GM23338 (cell line): ENCODE data around the gene CCDC150. TPM values are rescaled to one million over a fixed set of nuclear protein-coding genes. Genes with fewer than 3 reads are reported as not detected.

Experiments used
- ATAC-seq: fragments of 200-7000 bp; cut with Tn5 transposase; 3 replicates; pipeline ENCODE4 v1.9.1; 2020
- DNase-seq: peaks from one replicate; pipeline ENCODE4 v3.0.0-alpha.2; 2015; ENCODE audit warnings: low spot score
- H2AFZ ChIP-seq: fragments of 200-600 bp; sonication (generic); 2 replicates; pipeline ENCODE4 v1.8.0; 2016; ENCODE audit warnings: antibody characterized with exemption, mild to moderate bottlenecking, moderate library complexity
- H3F3A ChIP-seq: fragments of 200-600 bp; sonication (generic); replicated peaks from 2 replicates; pipeline ENCODE4 v1.8.0; 2017; ENCODE audit warnings: antibody characterized with exemption, mixed run types, low read depth
- H3K27ac ChIP-seq: fragments of 200-600 bp; sonication (generic); 2 replicates; pipeline ENCODE4 v1.6.1; 2016; ENCODE audit warnings: low read depth
- H3K27me3 ChIP-seq: fragments of 200-600 bp; sonication (generic); 2 replicates; pipeline ENCODE4 v1.8.0; 2016; ENCODE audit warnings: mild to moderate bottlenecking, mixed run types, moderate library complexity; ENCODE audit not compliant: insufficient read depth
- H3K36me3 ChIP-seq: fragments of 200-600 bp; sonication (generic); 2 replicates; pipeline ENCODE4 v1.8.0; 2016; ENCODE audit warnings: mild to moderate bottlenecking; ENCODE audit not compliant: insufficient read depth
- H3K4me1 ChIP-seq: fragments of 200-600 bp; sonication (generic); 2 replicates; pipeline ENCODE4 v1.8.0; 2016; ENCODE audit warnings: mild to moderate bottlenecking, moderate library complexity; ENCODE audit not compliant: insufficient read depth
- H3K4me2 ChIP-seq: fragments of 200-600 bp; sonication (generic); 2 replicates; pipeline ENCODE4 v1.7.1; 2017; ENCODE audit warnings: mixed run types
- H3K4me3 ChIP-seq: fragments of 200-600 bp; sonication (generic); 2 replicates; pipeline ENCODE4 v1.6.1; 2016; ENCODE audit warnings: mixed run types
- H3K79me2 ChIP-seq: fragments of 200-600 bp; sonication (generic); replicated peaks from 2 replicates; pipeline ENCODE4 v1.8.0; 2017; ENCODE audit warnings: mild to moderate bottlenecking; ENCODE audit not compliant: insufficient read depth
- H3K9me2 ChIP-seq: fragments of 200-600 bp; sonication (generic); 2 replicates; pipeline ENCODE4 v1.8.0; 2017; ENCODE audit not compliant: insufficient read depth
- H4K20me1 ChIP-seq: fragments of 200-600 bp; sonication (generic); replicated peaks from 2 replicates; pipeline ENCODE4 v1.8.0; 2017; ENCODE audit warnings: mild to moderate bottlenecking; ENCODE audit not compliant: insufficient read depth
- H3K27ac Mint-ChIP-seq: 2 replicates; pipeline ENCODE4 v1.8.0; 2020; ENCODE audit warnings: inconsistent platforms, mild to moderate bottlenecking, moderate library complexity, mixed read lengths
- H3K27me3 Mint-ChIP-seq: 3 replicates; pipeline ENCODE4 v1.8.0; 2022; ENCODE audit warnings: low read depth, mild to moderate bottlenecking, moderate library complexity, mixed read lengths, inconsistent platforms; ENCODE audit not compliant: insufficient read depth, poor library complexity
- H3K36me3 Mint-ChIP-seq: 3 replicates; pipeline ENCODE4 v1.8.0; 2021; ENCODE audit warnings: low read depth, mild to moderate bottlenecking, inconsistent platforms, moderate library complexity, mixed read lengths
- H3K4me1 Mint-ChIP-seq: 3 replicates; pipeline ENCODE4 v1.8.0; 2020; ENCODE audit warnings: mild to moderate bottlenecking, inconsistent platforms, mixed read lengths
- H3K4me3 Mint-ChIP-seq: 3 replicates; pipeline ENCODE4 v1.8.0; 2021; ENCODE audit warnings: moderate library complexity, mild to moderate bottlenecking, inconsistent platforms, mixed read lengths
- H3K9me3 Mint-ChIP-seq: 3 replicates; pipeline ENCODE4 v1.8.0; 2020; ENCODE audit warnings: moderate library complexity, mild to moderate bottlenecking, inconsistent platforms, mixed read lengths
- CREB1 ChIP-seq: fragments of 250-450 bp; sonication (Bioruptor Pico); IDR thresholded peaks from 2 replicates; pipeline ENCODE4 v1.5.0; 2020; ENCODE audit warnings: low read depth, mild to moderate bottlenecking, moderate library complexity
- CTCF ChIP-seq, 2 experiments: fragments of 200-600 bp in 1 of 2; sonication (generic) in 1 of 2; conservative IDR thresholded peaks; 2 replicates each; pipeline versions ENCODE4 v1.5.1 to v1.6.1; 2016 to 2017; ENCODE audit warnings: antibody characterized with exemption in 2 of 2, low read depth in 2 of 2, mild to moderate bottlenecking in 2 of 2, moderate library complexity in 1 of 2
- ETS1 ChIP-seq: IDR thresholded peaks from 2 replicates; pipeline ENCODE4 v1.6.1; 2016; ENCODE audit warnings: antibody characterized with exemption
- EZH2 ChIP-seq: fragments of 200-600 bp; sonication (generic); IDR thresholded peaks from one replicate; pipeline ENCODE4 v1.8.0; 2017; ENCODE audit warnings: antibody characterized with exemption, mild to moderate bottlenecking, low read depth; ENCODE audit not compliant: unreplicated experiment
- EZH2phosphoT487 ChIP-seq: fragments of 200-600 bp; sonication (generic); IDR thresholded peaks from one replicate; pipeline ENCODE4 v1.8.1; 2018; ENCODE audit warnings: antibody characterized with exemption; ENCODE audit not compliant: unreplicated experiment
- JUNB ChIP-seq: IDR thresholded peaks from one replicate; pipeline ENCODE4 v1.6.1; 2016; ENCODE audit warnings: antibody characterized with exemption; ENCODE audit not compliant: unreplicated experiment
- NANOG ChIP-seq: IDR thresholded peaks from 2 replicates; pipeline ENCODE4 v1.6.1; 2016; ENCODE audit warnings: antibody characterized with exemption, borderline replicate concordance
- POLR2AphosphoS5 ChIP-seq: IDR thresholded peaks from 2 replicates; pipeline ENCODE4 v1.6.1; 2016; ENCODE audit warnings: antibody characterized with exemption, low read depth
- REST ChIP-seq: IDR thresholded peaks from one replicate; pipeline ENCODE4 v1.6.1; 2018; ENCODE audit warnings: antibody characterized with exemption; ENCODE audit not compliant: unreplicated experiment
- STAT1 ChIP-seq: IDR thresholded peaks from one replicate; pipeline ENCODE4 v1.6.1; 2016; ENCODE audit warnings: antibody characterized with exemption; ENCODE audit not compliant: unreplicated experiment
- ZNF114 ChIP-seq: fragments of 250-450 bp; sonication (Bioruptor Pico); IDR thresholded peaks from 2 replicates; pipeline ENCODE4 v1.5.0; 2020; ENCODE audit warnings: mild to moderate bottlenecking, moderate library complexity
- ZNF331 ChIP-seq: fragments of 250-450 bp; sonication (Bioruptor Pico); IDR thresholded peaks from 2 replicates; pipeline ENCODE4 v1.5.0; 2020; ENCODE audit warnings: low read depth, mild to moderate bottlenecking, moderate library complexity
- ZNF462 ChIP-seq: fragments of 250-450 bp; sonication (Bioruptor Pico); IDR thresholded peaks from 2 replicates; pipeline ENCODE4 v1.5.0; 2020; ENCODE audit warnings: mild to moderate bottlenecking, moderate library complexity
- polyA plus RNA-seq: library from polyadenylated mRNA; unstranded; fragments of >200 nt; fragmentation: Nextera tagmentation; extraction: Ambion mirVana; gene quantifications from 2 replicates; pipeline ENCODE4 v1.2.1, GENCODE V29; 2016
- total RNA-seq: library from RNA; depleted of rRNA; stranded (reverse); fragments of >200 nt; shearing (Covaris generic); gene quantifications from 2 replicates; pipeline ENCODE4 v1.2.3, GENCODE V29; 2014

Gene CCDC150
- total and polyA plus RNA-seq, 2 experiments from 2014 or later = 56.3 to 68.3 TPM

GRCh38 chr2:196606516-196606915 lies 33.0 kb upstream of the CCDC150 start:
- Mint-ChIP-seq H3K27me3 (peaks cover 3% of the 10 kb centered on the region), H3K4me3 (no peak overlapping the region), H3K4me1 (peaks cover 8% of the 10 kb centered on the region), H3K27ac (no peak overlapping the region), H3K9me3 (no peaks in the 10 kb centered on the region), H3K36me3 (no peaks in the 10 kb centered on the region)
- ATAC-seq = no peak
- H4K20me1 ChIP-seq = no peaks in the 10 kb centered on the region
- peaks cover 5% of the 10 kb centered on the region; the same call in 1 of the 2 replicates for H3K4me1 ChIP-seq
- no peaks in the 10 kb centered on the region for H3K9me2 ChIP-seq
- H2AFZ ChIP-seq = no peak overlapping the region
- no peak overlapping the region for H3K27ac ChIP-seq
- no peak for DNase-seq
- H3K27me3 ChIP-seq = no peaks in the 10 kb centered on the region
- no peak overlapping the region for H3K4me3 ChIP-seq
- no peaks in the 10 kb centered on the region for H3K36me3 ChIP-seq
- TF ChIP-seq CREB1 (CRISPR knock-in tag) = no peak
- no peak for TF ChIP-seq JUNB
- no peak for TF ChIP-seq NANOG
- no peak for TF ChIP-seq ZNF114 (CRISPR knock-in tag)
- TF ChIP-seq ZNF462 (CRISPR knock-in tag) = no peak
- TF ChIP-seq POLR2AphosphoS5 = no peak
- no peak for TF ChIP-seq ZNF331 (CRISPR knock-in tag)
- no peak for TF ChIP-seq ETS1
- TF ChIP-seq CTCF (conservative IDR thresholded peaks at IDR 0.05; ENCODE audit: low read depth in 2 of 2) = no peak
- TF ChIP-seq EZH2phosphoT487 = no peak
- TF ChIP-seq STAT1 = no peak
- TF ChIP-seq EZH2 = no peak
- no peak for TF ChIP-seq REST
- H3F3A ChIP-seq = no peaks in the 10 kb centered on the region
- no peaks in the 10 kb centered on the region for H3K79me2 ChIP-seq
- no peak overlapping the region for H3K4me2 ChIP-seq
